Hepatocyte (in vitro differentiated cells): Measurements from ENCODE around the gene VPS72. TPM values are rescaled to one million over a fixed set of nuclear protein-coding genes. Genes with fewer than 3 reads are reported as not detected.
A peak's percentile ranks its signal among the peaks of the same experiment; 100 is the strongest.

Experiments
- DNase-seq: peaks from one replicate; pipeline ENCODE4 v3.0.0-alpha.2; 2016; ENCODE audit warnings: low spot score
- H2AFZ ChIP-seq: fragments of 200-600 bp; sonication (generic); 2 replicates; pipeline ENCODE4 v1.6.0; 2016; ENCODE audit warnings: antibody characterized with exemption, mild to moderate bottlenecking
- H3K27ac ChIP-seq: fragments of 200-600 bp; sonication (generic); 2 replicates; pipeline ENCODE4 v1.5.1; 2016; ENCODE audit warnings: mild to moderate bottlenecking
- H3K27me3 ChIP-seq: fragments of 200-600 bp; sonication (generic); 2 replicates; pipeline ENCODE4 v1.6.1; 2016
- H3K36me3 ChIP-seq: fragments of 200-600 bp; sonication (generic); replicated peaks from 2 replicates; pipeline ENCODE4 v1.5.1; 2016; ENCODE audit warnings: low read depth; ENCODE audit not compliant: insufficient read depth
- H3K4me1 ChIP-seq: fragments of 200-600 bp; sonication (generic); 2 replicates; pipeline ENCODE4 v1.5.1; 2016; ENCODE audit warnings: mild to moderate bottlenecking, moderate library complexity; ENCODE audit not compliant: insufficient read depth
- H3K4me2 ChIP-seq: fragments of 200-600 bp; sonication (generic); 2 replicates; pipeline ENCODE4 v1.6.0; 2016
- H3K4me3 ChIP-seq: fragments of 200-600 bp; sonication (generic); 2 replicates; pipeline ENCODE4 v1.5.1; 2016; ENCODE audit warnings: mild to moderate bottlenecking
- H3K79me2 ChIP-seq: fragments of 200-600 bp; sonication (generic); 2 replicates; pipeline ENCODE4 v1.6.0; 2017; ENCODE audit warnings: mild to moderate bottlenecking
- H3K9me2 ChIP-seq: fragments of 200-600 bp; sonication (generic); replicated peaks from 2 replicates; pipeline ENCODE4 v1.6.0; 2017; ENCODE audit warnings: mild to moderate bottlenecking; ENCODE audit not compliant: insufficient read depth
- H3K9me3 ChIP-seq: fragments of 200-600 bp; sonication (generic); 2 replicates; pipeline ENCODE4 v1.5.1; 2016; ENCODE audit warnings: low read depth, mild to moderate bottlenecking
- H4K20me1 ChIP-seq: fragments of 200-600 bp; sonication (generic); 2 replicates; pipeline ENCODE4 v1.6.0; 2016; ENCODE audit warnings: mild to moderate bottlenecking; ENCODE audit not compliant: insufficient read depth, poor library complexity, severe bottlenecking
- CTCF ChIP-seq: fragments of 200-600 bp; sonication (generic); IDR thresholded peaks from 2 replicates; pipeline ENCODE4 v1.5.1; 2016; ENCODE audit warnings: antibody characterized with exemption, mild to moderate bottlenecking; ENCODE audit not compliant: poor library complexity
- EZH2 ChIP-seq: fragments of 200-600 bp; sonication (generic); IDR thresholded peaks from 2 replicates; pipeline ENCODE4 v1.6.1; 2016; ENCODE audit warnings: antibody characterized with exemption, mild to moderate bottlenecking, borderline replicate concordance
- EZH2phosphoT487 ChIP-seq: fragments of 200-600 bp; sonication (generic); IDR thresholded peaks from one replicate; pipeline ENCODE4 v1.6.1; 2018; ENCODE audit warnings: antibody characterized with exemption, mild to moderate bottlenecking, low read depth, moderate library complexity; ENCODE audit not compliant: unreplicated experiment, severe bottlenecking
- WGBS: methylation state at CpG from one replicate; pipeline ENCODE4 v1.1.6; 2016; ENCODE audit warnings: low lambda C conversion rate; ENCODE audit errors: missing lambda C conversion rate; 5-methylcytosine and 5-hydroxymethylcytosine counted together
- polyA plus RNA-seq: library from polyadenylated mRNA; unstranded; fragments of >200 nt; fragmentation: Nextera tagmentation; extraction: Ambion mirVana; gene quantifications from 2 replicates; pipeline ENCODE4 v1.2.1, GENCODE V29; 2016
- total RNA-seq: library from RNA; depleted of rRNA; stranded (reverse); fragments of >200 nt; gene quantifications from 2 replicates; pipeline ENCODE4 v1.2.3, GENCODE V29; 2014

Gene VPS72
- total and polyA plus RNA-seq, 2 experiments from 2014 or later = 48.1 to 52.2 TPM

GRCh38 chr1:151167116-151167515 is 22.9 kb downstream of the VPS72 start:
- Histone ChIP-seq H3K27ac (peak overlapping the region; percentile 75), H3K79me2 (peaks cover 37% of the 10 kb centered on the region), H3K9me2 (no peaks in the 10 kb centered on the region), H3K36me3 (no peaks in the 10 kb centered on the region), H3K4me2 (peak overlapping the region; percentile 81), H3K4me3 (peak overlapping the region; percentile 56), H3K27me3 (no peaks in the 10 kb centered on the region), H4K20me1 (no peaks in the 10 kb centered on the region), H3K9me3 (no peaks in the 10 kb centered on the region), H3K4me1 (peaks cover 15% of the 10 kb centered on the region), H2AFZ (no peak overlapping the region)
- DNase-seq = no peak
- TF ChIP-seq CTCF (no peak), EZH2 (no peak), EZH2phosphoT487 (no peak)
- 90% methylated on average over 6 of the region's 6 CpGs for WGBS

- no peaks in the 10 kb centered on the region for H3K27me3 ChIP-seq
- H3K4me2 ChIP-seq = peak overlapping the region; percentile 81
- H3K79me2 ChIP-seq = peaks cover 37% of the 10 kb centered on the region
- 7% methylated on average over 14 of the region's 15 CpGs for WGBS
- H3K9me3 ChIP-seq = no peaks in the 10 kb centered on the region
- H3K9me2 ChIP-seq = no peaks in the 10 kb centered on the region
- no peaks in the 10 kb centered on the region for H3K36me3 ChIP-seq
- H2AFZ ChIP-seq = peak overlapping the region; percentile 64
- TF ChIP-seq EZH2 (no peak), CTCF (no peak), EZH2phosphoT487 (no peak)
- peak; percentile 54 for DNase-seq
- H3K4me1 ChIP-seq = peaks cover 15% of the 10 kb centered on the region
- H4K20me1 ChIP-seq = no peaks in the 10 kb centered on the region
- H3K4me3 ChIP-seq = peak overlapping the region; percentile 56
- peak overlapping the region; percentile 75 for H3K27ac ChIP-seq
Measured at GRCh38 chr1:151166505-151166956, 23.5 kb downstream of the VPS72 start.

GRCh38 chr1:151165738-151166504 is 24.1 kb downstream of the VPS72 start, which contains the start of the genes LYSMD1 and SCNM1:
Gene LYSMD1 (minus strand): TSS chr1:151165902. CDS start chr1:151165258, 644 bp downstream.
Gene SCNM1 (plus strand): TSS chr1:151166144. CDS start chr1:151166153, 9 bp downstream.
- Histone ChIP-seq H3K36me3 (no peaks in the 10 kb centered on the region), H3K27me3 (no peaks in the 10 kb centered on the region), H2AFZ (peak within 1 kb of the TSS; percentile 86), H3K4me2 (peak within 1 kb of the TSS; percentile 81), H3K4me3 (peak within 1 kb of the TSS; percentile 64), H3K27ac (peak within 1 kb of the TSS; percentile 88), H3K9me3 (no peaks in the 10 kb centered on the region), H3K79me2 (peaks cover 37% of the 10 kb centered on the region), H3K4me1 (peaks cover 15% of the 10 kb centered on the region), H4K20me1 (no peaks in the 10 kb centered on the region), H3K9me2 (no peaks in the 10 kb centered on the region)
- WGBS = under 1% methylated on average over 38 of the region's 38 CpGs
- TF ChIP-seq EZH2phosphoT487 = no peak
- TF ChIP-seq EZH2 = no peak
- no peak for TF ChIP-seq CTCF
- DNase-seq = peak; percentile 97
